ENCODE data around the gene STK16. TPM values are rescaled to one million over a fixed set of nuclear protein-coding genes. Genes with fewer than 3 reads are reported as not detected.

The STK16 gene
- total and polyA plus RNA-seq, 2 of the 4 experiments (the other 2 are of a cell fraction), result 44.4 to 50.1 TPM

GRCh38 chr2:219296142-219296541, 50.9 kb downstream of the STK16 start:
- no peaks in the 10 kb centered on the region for H3K79me1 ChIP-seq (ENCODE audit: low read depth in 1 of 2, low read length in 2 of 2)
- in situ Hi-C loops (cut with MboI; ENCODE audit: low sequenced_read_pairs), result loop anchor here (5.0 kb wide), 1 partner anchor 124 kb away; the partner anchor contains the start of gene SLC23A3
- no peak overlapping the region for H3K27ac ChIP-seq (ENCODE audit: insufficient read depth, low read length)
- intact Hi-C loops (cut with micrococcal nuclease), result loop anchor here (5.0 kb wide), 2 partner anchors 236 to 239 kb away; no protein-coding TSS in a partner anchor
- H3K4ac ChIP-seq (ENCODE audit: low read depth, low read length), result no peak overlapping the region
- H4K91ac ChIP-seq (ENCODE audit: insufficient read depth, low read depth, low read length), result no peak overlapping the region
- H4K8ac ChIP-seq (ENCODE audit: low read depth in 2 of 2, low read length in 2 of 2), result no peak overlapping the region
- ATAC-seq (ENCODE audit: low read depth), result no peak
- no peak for DNase-seq
- H2AK9ac ChIP-seq (replicated peaks; ENCODE audit: low read depth, low read length, poor library complexity), result peak overlapping the region; percentile 21
- no peak for TF ChIP-seq FOS (IDR thresholded peaks at IDR 0.05; ENCODE audit: low read depth, low read length)
- no peak for TF ChIP-seq CEBPB (IDR thresholded peaks at IDR 0.05; ENCODE audit: low read depth, low read length)
- TF ChIP-seq, protein P1, sequence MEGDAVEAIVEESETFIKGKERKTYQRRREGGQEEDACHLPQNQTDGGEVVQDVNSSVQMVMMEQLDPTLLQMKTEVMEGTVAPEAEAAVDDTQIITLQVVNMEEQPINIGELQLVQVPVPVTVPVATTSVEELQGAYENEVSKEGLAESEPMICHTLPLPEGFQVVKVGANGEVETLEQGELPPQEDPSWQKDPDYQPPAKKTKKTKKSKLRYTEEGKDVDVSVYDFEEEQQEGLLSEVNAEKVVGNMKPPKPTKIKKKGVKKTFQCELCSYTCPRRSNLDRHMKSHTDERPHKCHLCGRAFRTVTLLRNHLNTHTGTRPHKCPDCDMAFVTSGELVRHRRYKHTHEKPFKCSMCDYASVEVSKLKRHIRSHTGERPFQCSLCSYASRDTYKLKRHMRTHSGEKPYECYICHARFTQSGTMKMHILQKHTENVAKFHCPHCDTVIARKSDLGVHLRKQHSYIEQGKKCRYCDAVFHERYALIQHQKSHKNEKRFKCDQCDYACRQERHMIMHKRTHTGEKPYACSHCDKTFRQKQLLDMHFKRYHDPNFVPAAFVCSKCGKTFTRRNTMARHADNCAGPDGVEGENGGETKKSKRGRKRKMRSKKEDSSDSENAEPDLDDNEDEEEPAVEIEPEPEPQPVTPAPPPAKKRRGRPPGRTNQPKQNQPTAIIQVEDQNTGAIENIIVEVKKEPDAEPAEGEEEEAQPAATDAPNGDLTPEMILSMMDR (conservative IDR thresholded peaks at IDR 0.05; ENCODE audit: low read depth, low read length), result no peak
- TF ChIP-seq RFX5 (IDR thresholded peaks at IDR 0.05; ENCODE audit: low read depth, low read length), result no peak
- no peak for TF ChIP-seq CHD1 (IDR thresholded peaks at IDR 0.05; ENCODE audit: low read depth, low read length)
- no peak for TF ChIP-seq POLR2A (IDR thresholded peaks at IDR 0.05; ENCODE audit: low read depth, low read length)
- no peak for TF ChIP-seq MAZ (IDR thresholded peaks at IDR 0.05; ENCODE audit: borderline replicate concordance, low read depth, low read length)
- TF ChIP-seq, protein P2, sequence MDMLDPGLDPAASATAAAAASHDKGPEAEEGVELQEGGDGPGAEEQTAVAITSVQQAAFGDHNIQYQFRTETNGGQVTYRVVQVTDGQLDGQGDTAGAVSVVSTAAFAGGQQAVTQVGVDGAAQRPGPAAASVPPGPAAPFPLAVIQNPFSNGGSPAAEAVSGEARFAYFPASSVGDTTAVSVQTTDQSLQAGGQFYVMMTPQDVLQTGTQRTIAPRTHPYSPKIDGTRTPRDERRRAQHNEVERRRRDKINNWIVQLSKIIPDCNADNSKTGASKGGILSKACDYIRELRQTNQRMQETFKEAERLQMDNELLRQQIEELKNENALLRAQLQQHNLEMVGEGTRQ (IDR thresholded peaks at IDR 0.05; ENCODE audit: low read depth, low read length), result no peak
- TF ChIP-seq RAD21 (IDR thresholded peaks at IDR 0.05; ENCODE audit: low read length), result no peak
- no peak for TF ChIP-seq BHLHE40 (IDR thresholded peaks at IDR 0.05; ENCODE audit: low read depth, low read length)
- no peak for TF ChIP-seq RCOR1 (IDR thresholded peaks at IDR 0.05; ENCODE audit: insufficient replicate concordance, low read length)
- TF ChIP-seq SMC3 (IDR thresholded peaks at IDR 0.05; ENCODE audit: low read depth, low read length), result no peak
- TF ChIP-seq MAFK (IDR thresholded peaks at IDR 0.05; ENCODE audit: low read depth, low read length), result no peak
- no peak for TF ChIP-seq NFE2L2 (IDR thresholded peaks at IDR 0.05; ENCODE audit: low read depth, low read length)
- H3K18ac ChIP-seq (ENCODE audit: low read depth, low read length), result no peak overlapping the region
- H3K9me1 ChIP-seq (ENCODE audit: insufficient read depth, low read length), result no peaks in the 10 kb centered on the region
- whole genome bisulfite sequencing, 2 experiments (ENCODE audit: extremely low coverage in 2 of 2, insufficient read length in 1 of 2), result 94% methylated on average over 7 of the region's 14 CpGs; no CpG with 5 or more reads in 1 of the 2 experiments
- H3K56ac ChIP-seq (ENCODE audit: extremely low read depth, insufficient read depth, low read length), result no peak overlapping the region
- H2AK5ac ChIP-seq (ENCODE audit: low read depth, low read length), result no peak overlapping the region
- H3K9me3 ChIP-seq (ENCODE audit: control insufficient read depth, insufficient read depth, low read length), result no peaks in the 10 kb centered on the region
- H3K4me2 ChIP-seq (ENCODE audit: low read depth, low read length), result no peak overlapping the region
- H2BK20ac ChIP-seq (ENCODE audit: low read depth, low read length), result no peak overlapping the region
- no peak overlapping the region for H3K14ac ChIP-seq (replicated peaks; ENCODE audit: low read depth, low read length)
- no peaks in the 10 kb centered on the region for H3K27me3 ChIP-seq (ENCODE audit: control insufficient read depth, insufficient read depth, low read length)
- H2BK120ac ChIP-seq (ENCODE audit: low read depth, low read length), result no peak overlapping the region
- no peak overlapping the region for H4K5ac ChIP-seq (ENCODE audit: low read depth, low read length)
- no TSS peak for BruUV-seq (replicated peaks)
- CTCF ChIA-PET, result interaction anchor here (1.3 to 1.7 kb wide), 2 partner anchors 19 to 139 kb away, joined by 3 to 6 read pairs; no protein-coding TSS in a partner anchor
- POLR2A ChIA-PET (ENCODE audit: unreplicated experiment), result no interaction called here
- dilution Hi-C loops (cut with HindIII; ENCODE audit: low sequenced_read_pairs, unreplicated experiment), result no loop called here
- no peak overlapping the region for H2BK15ac ChIP-seq (ENCODE audit: low read depth, low read length)
- H2BK5ac ChIP-seq (ENCODE audit: low read depth, low read length, poor library complexity, severe bottlenecking), result no peak overlapping the region
- H3K23ac ChIP-seq (ENCODE audit: low read depth, low read length), result no peak overlapping the region
- no peaks in the 10 kb centered on the region for H4K20me1 ChIP-seq (ENCODE audit: insufficient read depth, low read length)
- peaks cover 8% of the 10 kb centered on the region; the same call in 1 of the 2 replicates for H3K4me1 ChIP-seq (ENCODE audit: control insufficient read depth, insufficient read depth, low read length)
- H3K9ac ChIP-seq (ENCODE audit: low read depth, low read length), result no peak overlapping the region
- H2AFZ ChIP-seq (replicated peaks; ENCODE audit: low read length, poor library complexity), result no peak overlapping the region
- no peaks in the 10 kb centered on the region for H3K36me3 ChIP-seq (ENCODE audit: control insufficient read depth, insufficient read depth, low read length)
- no peak overlapping the region for H3K4me3 ChIP-seq (ENCODE audit: insufficient read depth, low read depth, low read length)

All from IMR-90 (cell line).